ENCODE data around the gene FOXL3.
"Not testable (repeated sequence)": the region's sequence is repeated elsewhere in the genome, so short reads cannot be mapped to it uniquely, and the experiment has no call there.

FOXL3 gene

GRCh38 chr7:289756-290553 is at the start of gene FOXL3:
FOXL3 (plus strand) TSS chr7:290170; CDS start chr7:290170, 0 bp downstream.
- TF ChIP-seq FOXK2 (IDR thresholded peaks at IDR 0.05): no peak
- TF ChIP-seq ARNT (IDR thresholded peaks at IDR 0.05): no peak
- TF ChIP-seq HDGF (IDR thresholded peaks at IDR 0.05; ENCODE audit: borderline replicate concordance): no peak
- no peak for TF ChIP-seq PKNOX1 (IDR thresholded peaks at IDR 0.05)
- TF ChIP-seq L3MBTL2 (conservative IDR thresholded peaks at IDR 0.05): no peak
- no peak for TF ChIP-seq TARDBP (IDR thresholded peaks at IDR 0.05)
- no peak for TF ChIP-seq FOXM1 (IDR thresholded peaks at IDR 0.05; ENCODE audit: borderline replicate concordance)
- no peak for TF ChIP-seq LEF1 (IDR thresholded peaks at IDR 0.05; ENCODE audit: borderline replicate concordance)
- no peak for TF ChIP-seq SP1 (IDR thresholded peaks at IDR 0.05)
- no peak for TF ChIP-seq NFRKB (IDR thresholded peaks at IDR 0.05)
- POLR2A ChIA-PET: no interaction called here
- no peak for DNase-seq (ENCODE audit: extremely low spot score)
- CTCF ChIA-PET: no interaction called here

GRCh38 chr7:240887-241421 is 49.0 kb upstream of the FOXL3 start:
- ChIA-PET CTCF (no interaction called here), POLR2A (no interaction called here)
- no peak for DNase-seq (ENCODE audit: extremely low spot score)
- TF ChIP-seq ELF4 (IDR thresholded peaks at IDR 0.05) (no peak), BHLHE40 (IDR thresholded peaks at IDR 0.05; ENCODE audit: borderline replicate concordance) (no peak), PKNOX1 (IDR thresholded peaks at IDR 0.05) (no peak), FOXK2 (IDR thresholded peaks at IDR 0.05) (no peak), ZNF384 (IDR thresholded peaks at IDR 0.05) (no peak), NFRKB (IDR thresholded peaks at IDR 0.05) (no peak), FOXA1 (IDR thresholded peaks at IDR 0.05) (no peak)

GRCh38 chr7:241513-241912 is 48.5 kb upstream of the FOXL3 start:
- TF ChIP-seq ZNF384 (IDR thresholded peaks at IDR 0.05) (no peak), ELF4 (IDR thresholded peaks at IDR 0.05) (no peak), PKNOX1 (IDR thresholded peaks at IDR 0.05) (no peak), SUZ12 (IDR thresholded peaks at IDR 0.05) (no peak), HDGF (IDR thresholded peaks at IDR 0.05; ENCODE audit: borderline replicate concordance) (no peak), SP1 (IDR thresholded peaks at IDR 0.05) (no peak), CTBP1 (IDR thresholded peaks at IDR 0.05; ENCODE audit: borderline replicate concordance) (no peak), LEF1 (IDR thresholded peaks at IDR 0.05; ENCODE audit: borderline replicate concordance) (no peak), NFRKB (IDR thresholded peaks at IDR 0.05) (no peak), FOXK2 (IDR thresholded peaks at IDR 0.05) (no peak), FOXA1 (IDR thresholded peaks at IDR 0.05) (no peak), TARDBP (IDR thresholded peaks at IDR 0.05) (no peak), FOXM1 (IDR thresholded peaks at IDR 0.05; ENCODE audit: borderline replicate concordance) (no peak), ARNT (IDR thresholded peaks at IDR 0.05) (no peak), BHLHE40 (IDR thresholded peaks at IDR 0.05; ENCODE audit: borderline replicate concordance) (no peak), L3MBTL2 (conservative IDR thresholded peaks at IDR 0.05) (no peak)
- DNase-seq (ENCODE audit: extremely low spot score): no peak
- ChIA-PET CTCF (no interaction called here), POLR2A (no interaction called here)

- CTCF ChIA-PET, POLR2A ChIA-PET: not testable (repeated sequence)
Observed at GRCh38 chr7:242826-243579, 47.0 kb upstream of the FOXL3 start.

GRCh38 chr7:243580-243978 is 46.4 kb upstream of the FOXL3 start:
- CTCF ChIA-PET; POLR2A ChIA-PET; DNase-seq (ENCODE audit: extremely low spot score): not testable (repeated sequence)

More at GRCh38 chr7:242826-243579, 47.0 kb upstream of the FOXL3 start:
- not testable (repeated sequence) for DNase-seq (ENCODE audit: extremely low spot score)

GRCh38 chr7:244974-245373 is 45.0 kb upstream of the FOXL3 start:
- POLR2A ChIA-PET: no interaction called here
- CTCF ChIA-PET: no interaction called here
- TF ChIP-seq NFRKB (IDR thresholded peaks at IDR 0.05): no peak
- no peak for TF ChIP-seq CTBP1 (IDR thresholded peaks at IDR 0.05; ENCODE audit: borderline replicate concordance)
- no peak for TF ChIP-seq SUZ12 (IDR thresholded peaks at IDR 0.05)
- no peak for TF ChIP-seq ZNF384 (IDR thresholded peaks at IDR 0.05)
- no peak for TF ChIP-seq L3MBTL2 (conservative IDR thresholded peaks at IDR 0.05)
- no peak for TF ChIP-seq ARNT (IDR thresholded peaks at IDR 0.05)
- TF ChIP-seq ELF4 (IDR thresholded peaks at IDR 0.05): no peak
- TF ChIP-seq SP1 (IDR thresholded peaks at IDR 0.05): no peak
- no peak for DNase-seq (ENCODE audit: extremely low spot score)

Data from HEK293T (cell line).